PFSK-1 (cell line): ENCODE data around the gene PRR11.

ENCODE experiments used
- POLR2AphosphoS5 ChIP-seq: IDR thresholded peaks from 2 replicates; pipeline ENCODE4 v1.6.1; 2012; ENCODE audit warnings: low read depth, mild to moderate bottlenecking, control low read depth, low read length, moderate library complexity
- REST ChIP-seq, 2 experiments: IDR thresholded peaks; 2 replicates each; pipeline versions ENCODE4 v1.6.1 to v1.8.0; 2011 to 2012; ENCODE audit warnings: low read depth in 2 of 2, low read length in 2 of 2, control low read depth in 1 of 2, inconsistent platforms in 1 of 2, mild to moderate bottlenecking in 1 of 2, moderate library complexity in 1 of 2; ENCODE audit not compliant: insufficient read depth in 1 of 2
- SIN3A ChIP-seq: IDR thresholded peaks from 2 replicates; pipeline ENCODE4 v1.6.1; 2012; ENCODE audit warnings: mild to moderate bottlenecking, low read length, moderate library complexity, borderline replicate concordance; ENCODE audit not compliant: insufficient read depth
- TAF1 ChIP-seq: IDR thresholded peaks from 2 replicates; pipeline ENCODE4 v1.6.1; 2012; ENCODE audit warnings: low read length, control low read depth, borderline replicate concordance; ENCODE audit not compliant: insufficient read depth

- TF ChIP-seq REST (IDR thresholded peaks at IDR 0.05; ENCODE audit: insufficient read depth in 1 of 2, low read depth in 2 of 2, low read length in 2 of 2), result no peak
- TF ChIP-seq POLR2AphosphoS5, result no peak
- no peak for TF ChIP-seq TAF1
- TF ChIP-seq SIN3A, result no peak
Measured at GRCh38 chr17:59141860-59142259, 13.7 kb upstream of the PRR11 start.
